ENCODE measurements around the gene THADA.

The THADA gene

DNA sequence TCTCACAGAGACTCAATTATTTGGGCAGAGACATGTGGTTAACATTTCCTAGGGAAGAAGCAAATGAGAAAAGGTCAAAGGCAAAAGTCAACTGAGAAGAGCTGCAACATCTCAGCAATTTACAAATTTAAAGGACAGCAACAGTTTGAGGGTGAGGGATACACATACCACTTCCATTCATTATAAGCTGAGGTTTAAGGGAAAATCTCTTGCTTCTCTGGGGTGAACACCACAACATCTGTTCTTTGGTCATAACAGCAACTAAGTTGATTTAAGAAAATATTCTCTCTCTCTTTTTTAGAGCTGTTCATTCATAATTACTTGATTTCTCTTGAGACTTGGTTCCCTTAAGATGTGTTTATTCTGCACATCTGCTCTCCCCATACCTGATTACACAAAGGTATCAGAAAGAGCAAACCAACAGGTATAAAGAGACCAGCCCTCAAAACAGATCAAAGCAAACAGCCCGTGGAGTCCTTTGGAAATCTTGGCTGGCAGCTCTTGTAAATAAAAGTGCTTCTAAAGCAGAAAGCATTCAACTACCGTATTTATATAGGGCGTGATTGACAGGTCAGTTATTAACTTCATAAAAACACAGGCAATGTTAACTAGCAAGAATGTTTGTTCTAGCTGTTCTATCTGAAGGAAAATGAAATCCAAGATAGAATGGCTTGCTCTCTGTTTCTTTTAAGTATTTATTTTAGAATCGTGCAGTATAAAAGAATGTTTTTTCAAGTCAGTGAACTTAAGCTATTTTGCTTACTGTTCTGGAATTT lies 132.8 kb downstream of the THADA start:
- H3K4me3 ChIP-seq (ENCODE audit: low read depth, low read length), result no peak overlapping the region
- no peaks in the 10 kb centered on the region for H3K27me3 ChIP-seq (ENCODE audit: insufficient read depth, low read depth, severe bottlenecking)
- no peak for TF ChIP-seq CTCF (IDR thresholded peaks at IDR 0.05; ENCODE audit: low read depth, low read length)
- H3K27ac ChIP-seq, result no peak overlapping the region
- no peaks in the 10 kb centered on the region for H3K36me3 ChIP-seq
- no peak for DNase-seq
- H3K9me3 ChIP-seq (ENCODE audit: severe bottlenecking), result no peaks in the 10 kb centered on the region

DNA sequence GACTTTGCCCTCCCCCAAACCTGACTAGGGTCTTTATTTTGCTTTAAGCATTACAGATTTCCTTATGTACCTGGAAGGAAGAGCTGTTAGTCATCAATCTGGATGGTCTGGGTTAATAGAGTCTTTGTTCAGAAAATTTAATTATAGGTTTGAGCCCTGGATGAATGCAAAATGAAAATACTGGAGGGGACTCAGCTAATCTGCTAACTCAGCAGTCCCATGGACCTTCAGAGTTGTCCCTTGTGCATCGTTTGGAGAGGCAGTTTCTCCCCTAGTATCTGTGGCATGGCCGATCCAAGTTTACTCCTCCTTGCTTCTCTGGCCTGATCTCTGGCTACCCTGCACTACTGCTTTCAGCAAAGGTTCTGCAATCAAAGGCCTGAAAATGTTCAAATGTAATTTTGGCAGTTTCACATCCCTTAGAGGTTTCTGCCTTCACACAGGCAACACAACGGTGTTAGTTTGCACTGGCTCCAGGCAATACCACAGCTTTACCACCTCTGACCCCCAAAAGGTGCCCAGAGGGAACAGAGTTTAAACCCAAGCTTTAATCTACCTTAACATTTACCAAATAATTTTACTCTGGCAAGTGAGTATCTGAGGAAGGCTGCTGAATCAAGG lies 134.3 kb downstream of the THADA start:
- H3K27ac ChIP-seq, result no peak overlapping the region
- H3K9me3 ChIP-seq (ENCODE audit: severe bottlenecking), result no peaks in the 10 kb centered on the region
- no peak overlapping the region for H3K4me3 ChIP-seq (ENCODE audit: low read depth, low read length)
- TF ChIP-seq CTCF (IDR thresholded peaks at IDR 0.05; ENCODE audit: low read depth, low read length), result no peak
- no peaks in the 10 kb centered on the region for H3K27me3 ChIP-seq (ENCODE audit: insufficient read depth, low read depth, severe bottlenecking)
- DNase-seq, result no peak
- no peaks in the 10 kb centered on the region for H3K36me3 ChIP-seq

DNA sequence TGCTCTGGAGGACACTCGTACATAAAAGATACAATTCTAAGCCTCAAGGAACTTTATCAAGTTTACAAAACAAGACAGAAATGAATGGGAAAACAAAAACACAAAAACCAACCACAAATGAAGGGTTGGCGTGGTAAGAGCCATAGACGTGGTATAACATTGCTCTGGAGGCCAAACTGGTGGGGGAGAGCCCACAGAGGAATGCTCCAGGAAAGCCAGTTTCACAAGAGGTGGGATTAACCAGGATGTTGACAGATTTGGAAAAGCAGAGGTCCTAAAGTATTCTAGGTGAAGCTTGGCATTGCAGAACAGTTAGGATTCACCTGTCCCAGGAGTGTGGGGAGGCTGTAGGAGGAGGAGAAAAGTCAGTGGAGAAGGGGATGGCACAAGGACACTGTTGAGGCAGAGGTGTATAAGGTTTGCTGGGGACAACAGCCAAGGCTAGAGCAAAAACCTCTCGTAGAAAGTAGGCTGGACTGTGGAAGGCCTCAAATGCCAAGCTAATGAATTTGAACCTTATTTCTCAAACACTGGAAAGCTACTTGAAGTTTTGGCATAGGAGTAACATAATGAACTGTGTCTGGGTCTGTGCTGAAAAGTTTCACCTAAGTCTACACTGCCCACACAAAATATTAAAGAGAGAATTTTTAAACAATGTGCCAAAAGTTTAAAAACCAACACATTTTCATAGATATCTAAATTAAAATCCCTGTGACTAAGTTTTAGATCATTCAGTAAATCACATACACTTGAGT lies 135.1 kb downstream of the THADA start:
- no peak for DNase-seq

DNA sequence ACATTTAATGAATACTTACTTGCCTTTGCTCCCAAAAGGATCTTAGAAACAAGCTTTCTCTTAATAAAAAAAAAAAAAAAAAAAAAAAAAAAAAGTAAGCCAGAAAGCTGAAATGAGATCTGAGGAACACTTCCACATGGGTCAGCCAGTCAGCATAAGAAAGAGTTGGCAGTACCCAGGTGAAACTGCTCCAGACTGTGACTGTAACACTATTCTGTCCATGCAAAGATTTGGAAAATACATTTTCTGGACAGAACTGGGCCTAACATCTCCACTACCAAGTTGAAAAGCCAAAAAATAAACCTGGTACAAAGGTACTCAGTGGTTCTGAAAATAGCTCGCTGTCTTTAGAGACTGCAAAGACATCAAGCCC lies 135.7 kb downstream of the THADA start:
- H3K27me3 ChIP-seq (ENCODE audit: insufficient read depth, low read depth, severe bottlenecking), result no peaks in the 10 kb centered on the region
- no peaks in the 10 kb centered on the region for H3K9me3 ChIP-seq (ENCODE audit: severe bottlenecking)
- TF ChIP-seq CTCF (IDR thresholded peaks at IDR 0.05; ENCODE audit: low read depth, low read length), result no peak
- H3K4me3 ChIP-seq (ENCODE audit: low read depth, low read length), result no peak overlapping the region
- no peak overlapping the region for H3K27ac ChIP-seq
- DNase-seq, result no peak
- no peaks in the 10 kb centered on the region for H3K36me3 ChIP-seq

More for the DNA sequence above, 135.1 kb downstream of the THADA start:
- TF ChIP-seq CTCF (IDR thresholded peaks at IDR 0.05; ENCODE audit: low read depth, low read length), result no peak
- Histone ChIP-seq H3K27ac (no peak overlapping the region), H3K9me3 (ENCODE audit: severe bottlenecking) (no peaks in the 10 kb centered on the region), H3K36me3 (no peaks in the 10 kb centered on the region), H3K4me3 (ENCODE audit: low read depth, low read length) (no peak overlapping the region), H3K27me3 (ENCODE audit: insufficient read depth, low read depth, severe bottlenecking) (no peaks in the 10 kb centered on the region)

DNA sequence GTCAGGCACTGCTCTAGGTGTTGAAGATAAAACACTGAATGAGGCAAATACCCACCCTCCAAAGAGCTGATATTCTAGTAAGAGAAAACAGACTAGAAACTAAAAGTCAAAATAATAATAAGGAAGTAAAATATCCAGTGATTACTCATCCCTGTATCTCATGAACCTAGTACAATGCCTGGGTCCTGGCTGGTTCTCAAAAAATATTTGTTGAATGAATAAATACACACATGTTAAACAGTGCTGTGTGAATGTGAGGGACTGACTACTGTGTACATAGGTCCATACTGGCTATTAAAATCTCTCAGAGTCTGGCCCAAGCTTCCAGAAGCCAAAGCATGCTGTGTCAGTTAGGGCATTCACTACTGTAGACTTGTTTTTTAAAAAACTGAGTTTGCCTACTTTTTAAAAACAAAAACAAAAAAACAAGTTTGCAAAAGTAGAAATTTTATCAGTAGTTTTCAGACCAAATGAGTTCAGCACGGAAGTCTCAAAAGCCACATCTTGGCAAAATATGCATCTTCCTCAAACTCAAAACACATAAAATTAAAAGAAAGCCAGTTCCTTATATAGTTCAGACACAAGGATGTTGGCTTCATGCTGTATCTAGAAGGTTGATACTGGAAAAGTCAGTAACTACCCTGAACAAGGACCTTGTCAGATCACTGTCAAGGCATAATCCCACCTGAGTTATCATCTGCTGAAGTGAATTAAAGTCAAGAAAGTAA lies 136.2 kb downstream of the THADA start:
- no peak for TF ChIP-seq CTCF (IDR thresholded peaks at IDR 0.05; ENCODE audit: low read depth, low read length)
- Histone ChIP-seq H3K27me3 (ENCODE audit: insufficient read depth, low read depth, severe bottlenecking) (no peaks in the 10 kb centered on the region), H3K4me3 (ENCODE audit: low read depth, low read length) (no peak overlapping the region), H3K9me3 (ENCODE audit: severe bottlenecking) (no peaks in the 10 kb centered on the region), H3K27ac (no peak overlapping the region), H3K36me3 (no peaks in the 10 kb centered on the region)
- DNase-seq, result no peak

Data from WERI-Rb-1 (cell line).